LNCaP clone FGC (cell line): ENCODE measurements around the gene FBXO5.
A peak's percentile ranks its signal among the peaks of the same experiment; 100 is the strongest.
"Not testable (repeated sequence)": the region's sequence is repeated elsewhere in the genome, so short reads cannot be mapped to it uniquely, and the experiment has no call there.

Experiments used
- DNase-seq: peaks from one replicate; pipeline ENCODE4 v3.0.0-alpha.2; 2011; ENCODE audit warnings: low read depth
- H3K4me3 ChIP-seq: 2 replicates; pipeline ENCODE4 v1.5.1; 2011; ENCODE audit warnings: mild to moderate bottlenecking, low read depth, low read length, control low read depth
- TF ChIP-seq, protein P1 (sequence below): IDR thresholded peaks from 2 replicates; pipeline ENCODE4 v1.5.1; 2012; ENCODE audit warnings: mild to moderate bottlenecking; ENCODE audit not compliant: control insufficient read depth, insufficient read depth; ENCODE audit errors: extremely low read depth

Gene FBXO5

DNA sequence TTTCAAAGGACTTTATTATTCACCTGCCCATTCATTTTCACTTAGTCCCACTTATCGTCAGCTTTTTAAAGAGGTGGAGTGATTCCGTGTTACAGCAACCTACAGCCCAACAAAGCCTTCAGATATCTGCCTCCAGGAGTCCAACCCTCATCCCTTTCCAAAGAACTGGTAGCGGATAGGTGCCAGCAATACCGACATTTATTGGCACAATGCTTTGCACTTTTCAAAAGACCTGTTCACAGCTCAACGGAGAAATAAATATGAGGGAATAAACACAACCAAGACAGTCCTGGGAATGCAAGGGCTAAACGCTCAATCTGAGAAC, 20.5 kb upstream of the FBXO5 start:
- DNase-seq = peak; percentile 17

DNA sequence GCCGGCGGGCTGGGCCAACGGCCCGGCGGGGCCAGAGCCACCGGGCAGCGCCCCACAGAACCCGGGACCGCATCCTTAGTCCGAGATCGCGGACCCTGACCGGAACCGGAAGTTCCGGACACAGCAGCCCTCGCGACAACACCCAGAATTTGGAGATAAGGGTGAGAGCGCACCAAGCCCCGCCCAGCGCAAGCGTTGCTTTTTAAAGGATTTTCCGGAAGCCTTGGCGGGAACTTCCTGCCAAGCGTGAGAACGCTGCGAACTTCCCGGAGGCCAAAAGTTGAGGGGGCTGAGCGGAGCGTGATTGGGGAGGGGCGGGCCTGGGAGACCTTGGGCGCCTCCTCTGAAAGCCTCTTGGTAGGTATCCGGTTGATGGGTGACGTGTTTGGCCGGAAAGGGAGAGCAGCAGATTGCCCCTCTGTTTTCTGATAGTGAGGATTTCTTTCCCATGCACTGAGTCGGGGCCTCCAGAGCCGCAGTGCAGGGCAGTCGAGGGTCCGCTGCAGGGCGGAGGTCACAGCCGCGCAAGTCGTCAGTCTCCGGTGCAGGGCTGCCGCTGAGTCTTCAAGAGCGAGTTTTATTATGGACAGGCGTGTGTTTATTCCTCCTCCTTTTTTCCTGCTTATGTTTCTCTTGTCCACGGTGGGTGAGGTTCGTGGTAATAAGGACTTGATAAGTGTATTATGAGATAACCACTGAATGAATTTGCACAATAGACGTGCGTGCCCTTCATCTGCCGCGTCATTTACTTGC, 19.9 kb upstream of the FBXO5 start, which contains the start of gene MTRF1L:
TSS of gene MTRF1L (minus strand) at position 97 of the 753 bp plus-strand sequence. CDS start at position 73, 24 bp downstream.
- TF ChIP-seq, protein P1, sequence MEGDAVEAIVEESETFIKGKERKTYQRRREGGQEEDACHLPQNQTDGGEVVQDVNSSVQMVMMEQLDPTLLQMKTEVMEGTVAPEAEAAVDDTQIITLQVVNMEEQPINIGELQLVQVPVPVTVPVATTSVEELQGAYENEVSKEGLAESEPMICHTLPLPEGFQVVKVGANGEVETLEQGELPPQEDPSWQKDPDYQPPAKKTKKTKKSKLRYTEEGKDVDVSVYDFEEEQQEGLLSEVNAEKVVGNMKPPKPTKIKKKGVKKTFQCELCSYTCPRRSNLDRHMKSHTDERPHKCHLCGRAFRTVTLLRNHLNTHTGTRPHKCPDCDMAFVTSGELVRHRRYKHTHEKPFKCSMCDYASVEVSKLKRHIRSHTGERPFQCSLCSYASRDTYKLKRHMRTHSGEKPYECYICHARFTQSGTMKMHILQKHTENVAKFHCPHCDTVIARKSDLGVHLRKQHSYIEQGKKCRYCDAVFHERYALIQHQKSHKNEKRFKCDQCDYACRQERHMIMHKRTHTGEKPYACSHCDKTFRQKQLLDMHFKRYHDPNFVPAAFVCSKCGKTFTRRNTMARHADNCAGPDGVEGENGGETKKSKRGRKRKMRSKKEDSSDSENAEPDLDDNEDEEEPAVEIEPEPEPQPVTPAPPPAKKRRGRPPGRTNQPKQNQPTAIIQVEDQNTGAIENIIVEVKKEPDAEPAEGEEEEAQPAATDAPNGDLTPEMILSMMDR = no peak
- peak within 1 kb of the TSS; percentile 58 for H3K4me3 ChIP-seq
- peak; percentile 91 for DNase-seq

More for the DNA sequence above, 20.5 kb upstream of the FBXO5 start:
- TF ChIP-seq, protein P1 = no peak
- H3K4me3 ChIP-seq = peak overlapping the region; percentile 58

DNA sequence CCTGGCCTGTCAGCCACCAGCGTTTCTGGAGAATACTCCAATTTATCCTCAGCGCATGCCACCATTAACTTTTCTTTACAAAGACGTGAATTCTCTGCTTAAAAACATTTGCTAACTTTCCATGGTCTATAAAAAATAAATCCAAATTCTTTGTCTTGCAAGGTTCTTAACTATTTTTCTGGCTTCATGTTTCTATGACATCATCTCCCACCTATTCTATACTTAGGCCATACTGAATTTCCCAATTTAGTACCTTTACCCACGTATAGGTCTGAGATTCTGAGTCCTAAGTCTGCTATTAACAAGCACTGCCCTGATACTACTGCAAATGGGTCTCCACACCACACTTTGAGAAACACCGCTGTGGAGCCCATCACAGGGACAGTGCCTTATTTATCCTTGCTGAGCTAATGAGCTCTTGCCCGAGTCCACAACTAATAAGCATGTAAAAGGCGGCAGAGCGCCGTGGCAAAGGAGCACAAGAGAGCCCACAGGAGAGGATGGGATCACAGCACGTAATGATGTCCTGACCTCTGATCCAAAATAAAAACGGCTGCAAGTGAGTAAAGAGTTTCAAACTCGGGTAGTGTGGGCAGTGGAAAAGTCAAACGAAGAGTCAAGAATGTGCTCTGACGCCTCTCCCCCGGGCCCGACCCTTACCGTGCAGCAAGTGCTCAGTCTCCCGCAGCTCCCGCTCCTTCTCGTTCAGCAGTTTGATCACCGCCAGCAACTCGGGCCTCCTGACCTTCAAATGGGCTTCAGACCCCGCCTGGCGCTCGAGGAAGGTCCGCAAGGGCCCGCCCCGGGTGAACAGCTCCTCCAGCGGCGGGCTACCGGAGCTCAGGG, 19.1 kb upstream of the FBXO5 start:
- peak overlapping the region; percentile 58 for H3K4me3 ChIP-seq
- no peak for DNase-seq
- TF ChIP-seq, protein P1 = no peak

DNA sequence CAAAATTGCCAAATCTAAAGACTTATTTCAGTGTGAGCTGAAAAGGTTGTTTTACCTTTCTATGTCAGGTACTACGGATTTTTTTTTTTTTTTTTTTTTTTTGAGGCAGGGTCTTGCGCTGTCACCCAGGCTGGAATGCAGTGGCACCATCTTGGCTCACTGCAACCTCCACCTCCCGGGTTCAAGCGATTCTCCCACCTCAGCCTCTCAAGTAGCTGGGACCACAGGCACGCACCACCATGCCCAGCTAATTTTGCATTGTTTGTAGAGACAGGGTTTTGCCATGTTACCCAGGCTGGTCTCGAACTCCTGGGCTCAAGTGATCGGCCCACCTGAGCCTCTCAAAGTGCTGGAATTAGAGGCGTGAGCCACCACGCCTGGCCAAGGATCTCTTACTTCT, 17.9 kb upstream of the FBXO5 start:
- H3K4me3 ChIP-seq = peak overlapping the region; percentile 58
- DNase-seq = not testable (repeated sequence)

DNA sequence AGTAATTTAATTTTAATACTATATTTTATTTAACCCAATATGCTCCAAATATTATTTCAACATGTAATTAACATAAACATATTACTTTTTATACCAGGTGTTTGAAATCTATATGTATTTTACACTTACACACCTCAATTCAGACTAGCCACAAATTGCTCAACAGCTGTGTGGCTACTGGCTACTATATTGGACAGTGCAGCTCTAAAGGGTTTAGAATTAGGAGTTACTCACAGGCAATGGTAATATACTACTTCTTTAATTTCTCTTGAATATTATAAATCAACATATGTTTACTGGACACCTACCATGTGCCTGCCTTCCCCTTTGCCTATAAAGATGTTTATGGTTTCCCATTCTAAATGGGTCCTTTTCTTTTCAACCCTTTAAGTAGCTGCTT, 17.4 kb upstream of the FBXO5 start:
- no peak for DNase-seq
- TF ChIP-seq, protein P1 = no peak
- H3K4me3 ChIP-seq = no peak overlapping the region

DNA sequence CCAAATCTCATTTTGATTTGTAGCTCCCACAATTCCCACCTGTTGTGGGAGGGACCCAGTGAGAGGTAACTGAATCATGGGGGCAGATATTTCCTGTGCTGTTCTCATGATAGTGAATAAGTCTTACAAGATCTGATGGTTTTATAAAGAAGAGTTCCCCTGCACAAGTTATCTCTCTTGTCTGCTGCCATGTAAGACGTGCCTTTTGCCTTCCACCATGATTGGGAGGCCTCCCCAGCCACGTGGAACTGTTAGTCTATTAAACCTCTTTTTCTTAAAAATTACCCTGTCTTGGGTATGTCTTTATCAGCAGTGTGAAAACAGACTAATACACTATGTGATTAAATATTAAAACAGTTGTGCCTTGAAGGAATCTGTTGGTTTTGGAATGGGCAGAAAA, 16.7 kb upstream of the FBXO5 start:
- DNase-seq, H3K4me3 ChIP-seq: not testable (repeated sequence)

DNA sequence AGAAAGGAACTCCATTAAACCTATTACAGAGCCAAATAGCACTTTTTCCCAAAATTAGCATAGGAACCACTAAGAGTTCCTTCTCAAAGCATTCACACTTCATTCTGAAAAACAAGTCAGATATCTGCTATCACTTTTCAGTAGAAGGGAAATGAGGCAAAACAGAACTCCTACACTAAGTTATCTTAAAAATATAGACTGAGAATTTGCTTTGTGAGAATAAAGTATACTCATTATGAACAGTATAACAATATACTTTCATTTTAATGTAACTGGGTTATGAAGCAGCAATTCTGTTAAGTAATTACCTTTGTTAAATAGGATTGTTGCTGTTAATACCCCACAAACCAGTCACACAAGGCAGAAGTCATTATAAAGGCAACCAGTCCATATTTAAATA, 11.0 kb upstream of the FBXO5 start:
- no peak overlapping the region for H3K4me3 ChIP-seq
- DNase-seq = no peak
- TF ChIP-seq, protein P1 = no peak
